ENCODE measurements around the gene IGFBP7. TPM values are rescaled to one million over a fixed set of nuclear protein-coding genes. Genes with fewer than 3 reads are reported as not detected.

IGFBP7 gene
- total and polyA plus RNA-seq, 4 experiments from 2014 or later: not detected

- H3K27me3 Mint-ChIP-seq: peaks cover 18 to 19% of the 10 kb centered on the region in 2 donors
- no peak for DNase-seq
- H3K27ac Mint-ChIP-seq: no peak overlapping the region
- Histone ChIP-seq H3K27me3 (ENCODE audit: insufficient read depth, low read length) (no peaks in the 10 kb centered on the region), H3K36me3 (ENCODE audit: insufficient read depth, low read length) (no peaks in the 10 kb centered on the region), H3K27ac (ENCODE audit: low read depth, low read length) (no peak overlapping the region), H3K4me1 (ENCODE audit: insufficient read depth, low read length) (no peaks in the 10 kb centered on the region), H3K9me3 (ENCODE audit: control insufficient read depth in 1 of 2, low read length in 2 of 2) (no peaks in the 10 kb centered on the region), H3K4me3 (ENCODE audit: low read length in 2 of 2) (no peak overlapping the region)
- intact Hi-C loops (cut with micrococcal nuclease): no loop called here
- POLR2A ChIA-PET (ENCODE audit: partially characterized antibody): no interaction called here
- H3K9me3 Mint-ChIP-seq: peaks cover 0 to 2% (median 0%) of the 10 kb centered on the region in 8 donors
- no peaks in the 10 kb centered on the region for H3K36me3 Mint-ChIP-seq
- CTCF ChIA-PET (ENCODE audit: partially characterized antibody): no interaction called here
- H3K4me3 Mint-ChIP-seq: peak overlapping the region in 1 of 8 donors; percentile 40
- H3K4me1 Mint-ChIP-seq: no peaks in the 10 kb centered on the region
Observed at GRCh38 chr4:57086031-57086723, 24.0 kb downstream of the IGFBP7 start.

- H3K27ac ChIP-seq (ENCODE audit: low read depth, low read length): no peak overlapping the region
- H3K27me3 ChIP-seq (ENCODE audit: insufficient read depth, low read length): no peaks in the 10 kb centered on the region
- H3K4me1 Mint-ChIP-seq: no peaks in the 10 kb centered on the region
- no peaks in the 10 kb centered on the region for H3K36me3 Mint-ChIP-seq
- intact Hi-C loops (cut with micrococcal nuclease): no loop called here
- DNase-seq: no peak
- ChIA-PET POLR2A (ENCODE audit: partially characterized antibody) (no interaction called here), CTCF (ENCODE audit: partially characterized antibody) (no interaction called here)
- no peak overlapping the region for H3K4me3 Mint-ChIP-seq
- peaks cover 18 to 19% of the 10 kb centered on the region in 2 donors for H3K27me3 Mint-ChIP-seq
- peaks cover 0 to 2% (median 0%) of the 10 kb centered on the region in 8 donors for H3K9me3 Mint-ChIP-seq
- no peaks in the 10 kb centered on the region for H3K36me3 ChIP-seq (ENCODE audit: insufficient read depth, low read length)
- no peaks in the 10 kb centered on the region for H3K9me3 ChIP-seq (ENCODE audit: control insufficient read depth in 1 of 2, low read length in 2 of 2)
- no peak overlapping the region for H3K27ac Mint-ChIP-seq
- H3K4me3 ChIP-seq (ENCODE audit: low read length in 2 of 2): no peak overlapping the region
- no peaks in the 10 kb centered on the region for H3K4me1 ChIP-seq (ENCODE audit: insufficient read depth, low read length)
Observed at GRCh38 chr4:57085278-57085677, 24.9 kb downstream of the IGFBP7 start.

GRCh38 chr4:57084360-57084759, 25.8 kb downstream of the IGFBP7 start:
- Histone ChIP-seq H3K27ac (ENCODE audit: low read depth, low read length) (no peak overlapping the region), H3K27me3 (ENCODE audit: insufficient read depth, low read length) (no peaks in the 10 kb centered on the region), H3K36me3 (ENCODE audit: insufficient read depth, low read length) (no peaks in the 10 kb centered on the region), H3K9me3 (ENCODE audit: control insufficient read depth in 1 of 2, low read length in 2 of 2) (no peaks in the 10 kb centered on the region), H3K4me3 (ENCODE audit: low read length in 2 of 2) (no peak overlapping the region), H3K4me1 (ENCODE audit: insufficient read depth, low read length) (no peaks in the 10 kb centered on the region)
- ChIA-PET CTCF (ENCODE audit: partially characterized antibody) (no interaction called here), POLR2A (ENCODE audit: partially characterized antibody) (no interaction called here)
- no peaks in the 10 kb centered on the region for H3K36me3 Mint-ChIP-seq
- no peak overlapping the region for H3K4me3 Mint-ChIP-seq
- H3K27ac Mint-ChIP-seq: no peak overlapping the region
- H3K27me3 Mint-ChIP-seq: peaks cover 13 to 15% of the 10 kb centered on the region in 2 donors
- intact Hi-C loops (cut with micrococcal nuclease): no loop called here
- peaks cover 0 to 2% (median 0%) of the 10 kb centered on the region in 8 donors for H3K9me3 Mint-ChIP-seq
- no peak for DNase-seq
- H3K4me1 Mint-ChIP-seq: no peaks in the 10 kb centered on the region

GRCh38 chr4:57083090-57083489, 27.1 kb downstream of the IGFBP7 start:
- ChIA-PET CTCF (ENCODE audit: partially characterized antibody) (no interaction called here), POLR2A (ENCODE audit: partially characterized antibody) (no interaction called here)
- Mint-ChIP-seq H3K9me3 (peaks cover 0 to 3% (median 0%) of the 10 kb centered on the region in 8 donors), H3K27ac (no peak overlapping the region), H3K4me3 (no peak overlapping the region), H3K27me3 (peaks cover 14 to 17% of the 10 kb centered on the region in 2 donors), H3K36me3 (no peaks in the 10 kb centered on the region), H3K4me1 (no peaks in the 10 kb centered on the region)
- no peak for DNase-seq
- Histone ChIP-seq H3K4me1 (ENCODE audit: insufficient read depth, low read length) (no peaks in the 10 kb centered on the region), H3K36me3 (ENCODE audit: insufficient read depth, low read length) (no peaks in the 10 kb centered on the region), H3K27me3 (ENCODE audit: insufficient read depth, low read length) (no peaks in the 10 kb centered on the region), H3K4me3 (ENCODE audit: low read length in 2 of 2) (no peak overlapping the region), H3K9me3 (ENCODE audit: control insufficient read depth in 1 of 2, low read length in 2 of 2) (no peaks in the 10 kb centered on the region), H3K27ac (ENCODE audit: low read depth, low read length) (no peak overlapping the region)
- intact Hi-C loops (cut with micrococcal nuclease): no loop called here

GRCh38 chr4:57081651-57082621, 28.2 kb downstream of the IGFBP7 start:
- Histone ChIP-seq H3K27me3 (ENCODE audit: insufficient read depth, low read length) (no peaks in the 10 kb centered on the region), H3K9me3 (ENCODE audit: control insufficient read depth in 1 of 2, low read length in 2 of 2) (no peaks in the 10 kb centered on the region), H3K36me3 (ENCODE audit: insufficient read depth, low read length) (no peaks in the 10 kb centered on the region), H3K27ac (ENCODE audit: low read depth, low read length) (no peak overlapping the region), H3K4me1 (ENCODE audit: insufficient read depth, low read length) (no peaks in the 10 kb centered on the region), H3K4me3 (ENCODE audit: low read length in 2 of 2) (no peak overlapping the region)
- no peak for DNase-seq
- Mint-ChIP-seq H3K27ac (no peak overlapping the region), H3K4me3 (no peak overlapping the region), H3K36me3 (no peaks in the 10 kb centered on the region), H3K9me3 (peaks cover 0 to 3% (median 0%) of the 10 kb centered on the region in 8 donors), H3K4me1 (no peaks in the 10 kb centered on the region), H3K27me3 (peaks cover 15 to 16% of the 10 kb centered on the region in 2 donors)
- POLR2A ChIA-PET (ENCODE audit: partially characterized antibody): no interaction called here
- intact Hi-C loops (cut with micrococcal nuclease): no loop called here
- CTCF ChIA-PET (ENCODE audit: partially characterized antibody): no interaction called here

- H3K36me3 ChIP-seq (ENCODE audit: insufficient read depth, low read length): no peaks in the 10 kb centered on the region
- ChIA-PET POLR2A (ENCODE audit: partially characterized antibody) (no interaction called here), CTCF (ENCODE audit: partially characterized antibody) (no interaction called here)
- Mint-ChIP-seq H3K4me1 (no peaks in the 10 kb centered on the region), H3K36me3 (no peaks in the 10 kb centered on the region), H3K9me3 (peaks cover 0 to 3% (median 0%) of the 10 kb centered on the region in 8 donors), H3K4me3 (no peak overlapping the region), H3K27me3 (peaks cover 15% of the 10 kb centered on the region in 2 donors), H3K27ac (no peak overlapping the region)
- H3K9me3 ChIP-seq (ENCODE audit: control insufficient read depth in 1 of 2, low read length in 2 of 2): no peaks in the 10 kb centered on the region
- intact Hi-C loops (cut with micrococcal nuclease): no loop called here
- no peak for DNase-seq
- no peaks in the 10 kb centered on the region for H3K27me3 ChIP-seq (ENCODE audit: insufficient read depth, low read length)
- H3K4me1 ChIP-seq (ENCODE audit: insufficient read depth, low read length): no peaks in the 10 kb centered on the region
- no peak overlapping the region for H3K27ac ChIP-seq (ENCODE audit: low read depth, low read length)
- H3K4me3 ChIP-seq (ENCODE audit: low read length in 2 of 2): no peak overlapping the region
Observed at GRCh38 chr4:57080781-57081650, 29.2 kb downstream of the IGFBP7 start.

Data from CD4-positive, alpha-beta memory T cell (primary cell).